GM19452 (cell line): ENCODE measurements around the gene TNF.

Experiments
- ATAC-seq: cut with Tn5 transposase; IDR thresholded peaks from one replicate; pipeline ENCODE4 v1.9.1; 2021; ENCODE audit not compliant: unreplicated experiment

The TNF gene

GRCh38 chr6:31575335-31575901, at the start of gene TNF:
TNF (plus strand) TSS chr6:31575565; CDS start chr6:31575742, 177 bp downstream.
- ATAC-seq: no peak

DNA sequence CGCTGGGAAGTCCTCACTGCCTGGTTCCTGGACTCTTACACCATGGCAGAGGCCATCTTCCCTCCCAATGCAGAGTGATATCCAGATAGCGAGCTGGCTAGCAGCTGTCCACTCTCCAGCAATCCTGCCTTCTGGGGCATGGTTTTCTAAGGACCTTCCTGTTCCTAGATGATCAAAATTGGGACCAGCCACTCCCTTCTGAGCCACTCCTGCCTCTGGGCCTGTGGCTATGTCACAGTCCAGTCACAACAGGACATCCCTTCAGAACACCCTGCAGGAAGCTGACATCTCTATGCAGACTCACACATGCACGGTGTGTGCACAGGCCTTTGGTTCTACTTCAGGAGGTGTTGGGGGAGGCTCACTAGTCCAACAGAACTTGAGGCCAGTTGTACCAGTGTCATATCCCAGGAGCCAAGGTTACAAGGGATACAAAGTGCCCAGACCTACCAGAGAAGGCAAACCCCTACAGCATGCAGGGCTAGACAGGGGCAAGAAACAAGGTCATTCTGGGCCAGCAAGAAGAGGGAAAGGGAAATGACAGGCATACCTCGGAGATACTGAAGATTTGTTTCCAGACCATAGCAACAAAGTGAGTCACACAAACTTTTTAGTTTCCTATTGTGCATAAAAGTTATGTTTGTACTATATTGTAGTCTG, 49.3 kb upstream of the TNF start:
- no peak for ATAC-seq

GRCh38 chr6:31528307-31528777, 47.0 kb upstream of the TNF start:
- ATAC-seq: no peak

DNA sequence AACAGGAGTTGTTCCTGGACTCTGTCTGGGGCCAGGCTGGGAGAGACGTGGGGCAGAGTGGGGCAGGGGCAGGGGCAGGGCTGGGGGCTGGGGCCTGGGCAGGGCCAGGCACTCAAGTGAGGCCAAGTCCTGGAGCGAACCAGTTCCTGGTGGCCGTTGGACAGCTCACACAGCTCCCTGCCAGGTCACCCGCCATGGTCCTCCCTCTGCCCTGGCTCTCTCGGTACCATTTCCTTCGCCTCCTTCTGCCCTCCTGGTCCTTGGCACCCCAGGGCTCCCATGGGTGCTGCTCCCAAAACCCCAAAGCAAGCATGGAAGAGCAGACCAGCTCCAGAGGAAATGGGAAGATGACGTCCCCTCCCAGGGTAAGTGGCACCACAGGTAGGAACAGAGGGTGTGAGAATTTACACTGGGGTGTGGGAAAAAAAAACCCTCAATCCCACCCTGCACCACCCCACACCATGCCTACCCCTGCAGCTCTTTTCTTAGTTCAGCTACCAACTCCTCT, 46.5 kb upstream of the TNF start, which contains the start of gene MCCD1:
MCCD1 (plus strand) TSS at position 142 of the 508 bp plus-strand sequence; CDS start at position 195, 53 bp downstream.
- ATAC-seq: no peak

DNA sequence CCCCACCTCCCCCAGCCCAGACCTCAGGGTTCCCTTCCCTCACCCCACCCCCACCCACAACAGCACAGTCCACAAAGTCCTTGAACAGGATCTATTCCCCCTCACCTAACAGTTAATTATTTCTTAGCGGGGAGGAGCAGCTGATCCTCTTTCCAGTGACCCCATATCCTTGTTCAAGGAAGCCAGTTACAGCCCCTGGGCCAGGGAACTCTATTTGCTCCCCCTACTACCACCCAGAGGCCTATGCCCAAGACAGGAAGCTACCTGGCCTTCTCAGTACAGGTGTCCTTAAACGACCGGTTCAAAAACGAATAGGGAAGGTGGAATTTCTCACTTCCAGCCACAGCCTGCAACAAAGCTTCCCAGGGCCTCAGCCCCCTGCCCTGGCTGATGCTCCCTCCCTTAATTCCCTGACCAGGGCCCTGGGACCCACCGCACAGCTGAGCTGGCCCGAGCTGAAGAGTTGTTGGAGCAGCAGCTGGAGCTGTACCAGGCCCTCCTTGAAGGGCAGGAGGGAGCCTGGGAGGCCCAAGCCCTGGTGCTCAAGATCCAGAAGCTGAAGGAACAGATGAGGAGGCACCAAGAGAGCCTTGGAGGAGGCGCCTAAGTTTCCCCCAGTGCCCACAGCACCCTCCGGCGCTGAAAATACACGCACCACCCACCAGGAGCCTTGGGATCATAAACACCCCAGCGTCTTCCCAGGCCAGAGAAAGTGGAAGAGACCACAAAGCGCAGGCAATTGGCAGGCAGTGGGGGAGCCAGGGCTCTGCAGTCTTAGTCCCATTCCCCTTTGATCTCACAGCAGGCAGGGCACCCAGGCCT, 45.8 kb upstream of the TNF start:
- no peak for ATAC-seq

- ATAC-seq: no peak
Observed at GRCh38 chr6:31530659-31531058, 44.7 kb upstream of the TNF start.

DNA sequence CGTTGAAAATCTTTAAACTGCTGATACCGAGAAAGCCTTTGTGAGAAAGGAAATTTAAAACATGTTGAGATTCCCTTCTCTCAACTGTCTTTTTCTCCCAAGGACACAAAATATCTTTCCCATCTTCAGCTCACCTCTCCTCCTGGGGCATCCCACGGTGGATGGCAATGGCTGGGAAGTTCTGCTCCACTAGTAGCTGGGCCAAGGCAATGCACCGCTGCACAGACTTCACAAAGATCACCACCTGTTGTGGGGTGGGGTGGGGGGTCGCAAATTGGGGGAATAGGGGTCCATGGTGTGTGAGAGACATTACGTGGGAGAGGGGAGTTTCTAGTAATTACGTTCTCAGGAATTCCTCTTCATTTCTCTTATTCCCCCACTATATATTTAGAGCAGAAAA, 44.2 kb upstream of the TNF start:
- no peak for ATAC-seq

DNA sequence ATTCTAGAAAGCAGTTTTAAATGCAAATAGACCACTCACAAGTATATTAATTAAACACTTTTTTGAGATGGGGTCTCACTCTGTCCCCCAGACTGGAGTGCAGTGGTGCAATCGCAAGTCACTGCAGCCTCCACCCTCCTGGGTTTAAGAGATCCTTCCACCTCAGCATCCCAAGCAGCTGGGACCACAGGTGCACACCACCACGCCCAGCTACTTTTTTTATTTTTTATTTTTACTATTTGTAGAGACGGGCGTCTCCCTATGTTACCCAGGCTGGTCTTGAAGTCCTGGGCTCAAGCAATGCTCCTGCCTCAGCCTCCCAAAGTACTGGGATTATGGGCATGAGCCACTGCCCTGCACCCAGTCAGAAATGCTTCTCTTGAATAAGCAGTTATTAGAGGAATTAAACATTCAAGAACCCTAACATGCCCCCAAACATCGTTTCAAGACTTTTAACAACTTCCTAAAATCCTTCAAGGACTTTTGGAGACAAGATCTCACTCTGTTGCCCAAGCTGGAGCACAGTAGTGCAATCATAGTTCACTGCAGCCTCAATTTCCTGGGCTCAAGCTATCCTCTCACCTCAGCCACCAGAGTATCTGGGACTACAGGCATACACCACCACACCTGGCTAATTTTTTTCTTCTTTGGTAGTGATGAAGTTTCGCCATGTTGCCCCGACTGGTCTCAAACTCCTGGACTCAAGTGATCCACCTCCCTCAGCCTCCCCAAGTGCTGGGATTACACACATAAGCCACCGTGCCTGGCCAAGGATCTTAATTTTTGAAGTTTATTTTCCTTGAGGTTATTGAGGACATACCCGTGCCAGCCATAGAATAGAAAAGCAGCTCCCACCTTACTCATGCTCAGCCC, 43.4 kb upstream of the TNF start:
- no peak for ATAC-seq

GRCh38 chr6:31532644-31533454, 42.5 kb upstream of the TNF start:
- ATAC-seq: no peak

DNA sequence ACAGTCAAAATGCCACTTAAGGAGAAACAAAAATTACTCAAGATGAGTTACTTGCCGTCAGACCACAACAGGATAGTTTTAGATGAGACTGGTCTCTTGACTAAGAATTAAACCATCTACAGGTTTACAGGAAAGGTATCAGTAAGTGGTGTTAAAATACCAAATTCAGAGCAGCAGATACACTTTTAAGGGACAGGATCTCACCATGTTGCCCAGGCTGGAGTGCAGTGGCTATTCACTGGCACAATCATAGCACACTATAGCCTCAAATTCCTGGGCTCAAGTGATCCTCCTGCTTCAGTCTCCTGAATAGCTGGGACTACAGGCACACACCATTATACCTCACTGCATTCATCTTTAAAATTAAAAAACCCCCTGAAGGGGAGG, 41.9 kb upstream of the TNF start:
- ATAC-seq: no peak

DNA sequence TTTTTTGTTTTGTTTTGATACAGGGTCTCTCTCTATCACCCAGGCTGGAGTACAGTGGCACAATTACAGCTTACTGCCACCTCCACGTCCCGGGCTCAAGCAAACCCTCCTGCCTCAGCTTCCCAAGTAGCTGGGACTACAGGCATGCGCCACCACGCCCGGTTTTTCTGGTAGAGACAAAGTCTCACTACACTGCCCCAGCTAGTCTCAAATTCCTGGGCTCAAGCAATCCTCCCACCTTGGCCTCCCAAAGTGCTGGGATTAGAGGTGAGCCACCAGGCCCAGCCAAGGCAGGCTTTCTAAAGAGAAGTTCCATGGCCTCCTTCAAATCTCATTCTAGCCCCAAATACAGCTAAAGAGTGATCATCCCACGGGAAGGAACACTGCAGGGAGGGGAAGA, 41.4 kb upstream of the TNF start:
- ATAC-seq: no peak

GRCh38 chr6:31534521-31535040, 40.8 kb upstream of the TNF start:
- ATAC-seq: no peak

- no peak for ATAC-seq
Observed at GRCh38 chr6:31535538-31536324, 39.6 kb upstream of the TNF start.

- ATAC-seq: no peak
Observed at GRCh38 chr6:31538805-31539400, 36.5 kb upstream of the TNF start.

- ATAC-seq: no peak
Observed at GRCh38 chr6:31540640-31541039, 34.7 kb upstream of the TNF start.

DNA sequence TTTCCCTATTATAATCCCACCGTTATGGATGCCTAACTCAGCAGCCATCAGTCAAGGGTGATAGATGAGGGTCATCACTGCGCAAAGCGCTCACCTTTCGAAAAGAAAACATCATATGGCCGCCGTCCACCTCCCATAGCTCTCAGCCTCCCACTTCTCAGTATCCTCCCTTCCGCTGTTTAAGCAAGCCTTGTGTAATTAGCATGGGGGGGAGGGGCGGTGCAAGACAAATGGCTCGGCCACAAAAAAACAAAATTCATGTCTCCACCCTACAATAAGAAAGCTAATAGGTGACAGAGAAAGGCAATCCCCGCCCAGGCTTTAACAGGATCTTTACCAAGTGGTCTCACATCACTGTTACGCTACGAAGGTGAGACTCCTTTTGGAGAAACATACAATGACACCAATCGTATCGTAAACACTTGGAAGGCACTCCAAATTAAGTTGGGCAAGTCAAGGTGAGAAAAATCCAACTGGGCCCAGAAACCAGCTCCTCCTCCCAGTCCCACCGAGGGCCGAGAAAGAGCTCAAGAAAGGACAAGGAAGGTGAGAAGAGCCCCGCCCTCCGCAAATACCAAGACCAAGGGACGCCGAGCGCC, 34.2 kb upstream of the TNF start:
- ATAC-seq: no peak

GRCh38 chr6:31541658-31542521, 33.5 kb upstream of the TNF start, which contains the start of gene DDX39B:
DDX39B (minus strand) TSS chr6:31542003; CDS start chr6:31540532, 1,471 bp downstream.
- ATAC-seq: peak; percentile 63
